IPS-NIHi7 (cell line): ENCODE measurements around the gene ACTG1.

Experiments used
- DNase-seq: peaks from one replicate; pipeline ENCODE4 v3.0.0; 2012; ENCODE audit warnings: mixed read lengths; ENCODE audit errors: extremely low spot score

ACTG1 gene

GRCh38 chr17:81518113-81518784 is 5.7 kb upstream of the ACTG1 start:
- DNase-seq, result peak; percentile 38

- DNase-seq, result no peak
These were observed 4.9 kb upstream of the ACTG1 start for GRCh38 chr17:81517339-81518112.

- DNase-seq, result no peak
These were observed 4.4 kb upstream of the ACTG1 start for GRCh38 chr17:81517009-81517338.

GRCh38 chr17:81516439-81516838 is 3.8 kb upstream of the ACTG1 start:
- no peak for DNase-seq

- no peak for DNase-seq
These were observed 3.0 kb upstream of the ACTG1 start for GRCh38 chr17:81515530-81516041.

GRCh38 chr17:81514739-81515529 is 2.3 kb upstream of the ACTG1 start:
- peak; percentile 72 for DNase-seq

- no peak for DNase-seq
These were observed 1.8 kb upstream of the ACTG1 start for GRCh38 chr17:81514489-81514738.

GRCh38 chr17:81513753-81514488 is 1.3 kb upstream of the ACTG1 start:
- no peak for DNase-seq

GRCh38 chr17:81513372-81513752 is 763 bp upstream of the ACTG1 start:
- DNase-seq, result no peak

GRCh38 chr17:81511804-81512561 is 616 bp downstream of the ACTG1 start:
- DNase-seq, result no peak

- no peak for DNase-seq
These were observed 1.1 kb downstream of the ACTG1 start for GRCh38 chr17:81511554-81511803.

GRCh38 chr17:81510785-81511553 is 1.6 kb downstream of the ACTG1 start:
- no peak for DNase-seq

- no peak for DNase-seq
These were observed 2.4 kb downstream of the ACTG1 start for GRCh38 chr17:81509972-81510784.

- DNase-seq, result no peak
These were observed 3.2 kb downstream of the ACTG1 start for GRCh38 chr17:81509207-81509971.

- DNase-seq, result no peak
These were observed 3.9 kb downstream of the ACTG1 start for GRCh38 chr17:81508639-81509206.

GRCh38 chr17:81503619-81504018 is 9.0 kb downstream of the ACTG1 start:
- no peak for DNase-seq

- DNase-seq, result no peak
These were observed 10.1 kb downstream of the ACTG1 start for GRCh38 chr17:81502471-81503017.

GRCh38 chr17:81500047-81500446 is 12.6 kb downstream of the ACTG1 start:
- no peak for DNase-seq

GRCh38 chr17:81499601-81499970 is 13.0 kb downstream of the ACTG1 start:
- DNase-seq, result no peak
